WTC11 (cell line): ENCODE data around the gene TCN2. TPM values are rescaled to one million over a fixed set of nuclear protein-coding genes. Genes with fewer than 3 reads are reported as not detected.

Experiments
- ATAC-seq: fragments of 200-7000 bp; cut with Tn5 transposase; 2 replicates; pipeline ENCODE4 v1.10.0; 2021; ENCODE audit warnings: mild to moderate bottlenecking, moderate library complexity
- CTCF ChIA-PET: fragments of 300-600 bp; sonication (Branson Sonifier 250); formaldehyde crosslinking; loops from one replicate; lab custom pipeline; 2021; ENCODE audit warnings: antibody characterized with exemption; lab: Charles Lee
- POLR2A ChIA-PET: fragments of 350-600 bp; sonication (Branson Sonifier 250); formaldehyde crosslinking; loops from one replicate; lab custom pipeline; 2021; ENCODE audit warnings: antibody characterized with exemption; lab: Charles Lee
- DNase-seq: peaks from one replicate; pipeline ENCODE4 v3.0.0; 2021; ENCODE audit warnings: low spot score
- H3K27ac Mint-ChIP-seq: 2 replicates; pipeline ENCODE4 v1.8.0; 2021; ENCODE audit warnings: mixed read lengths
- H3K27me3 Mint-ChIP-seq: 2 replicates; pipeline ENCODE4 v1.8.0; 2021; ENCODE audit warnings: low read depth, mild to moderate bottlenecking, moderate library complexity, mixed read lengths
- H3K36me3 Mint-ChIP-seq: 2 replicates; pipeline ENCODE4 v1.8.0; 2021; ENCODE audit warnings: mixed read lengths
- H3K4me1 Mint-ChIP-seq: 2 replicates; pipeline ENCODE4 v1.8.0; 2022; ENCODE audit warnings: mixed read lengths
- H3K4me3 Mint-ChIP-seq: 2 replicates; pipeline ENCODE4 v1.8.0; 2021; ENCODE audit warnings: mild to moderate bottlenecking, moderate library complexity, mixed read lengths
- H3K9me3 Mint-ChIP-seq: 2 replicates; pipeline ENCODE4 v1.8.0; 2021; ENCODE audit warnings: mixed read lengths
- CBFB ChIP-seq: sonication (generic); formaldehyde crosslinking; IDR thresholded peaks from 2 replicates; pipeline ENCODE4 v1.8.1; 2022; ENCODE audit warnings: mild to moderate bottlenecking, low read depth, missing genetic modification reagents
- GRHL2 ChIP-seq: fragments of 250-450 bp; sonication (Bioruptor Pico); IDR thresholded peaks from 2 replicates; pipeline ENCODE4 v1.8.0; 2022; ENCODE audit warnings: mild to moderate bottlenecking, moderate library complexity; ENCODE audit not compliant: insufficient replicate concordance, severe bottlenecking
- JUN ChIP-seq: sonication (generic); formaldehyde crosslinking; IDR thresholded peaks from 2 replicates; pipeline ENCODE4 v1.8.0; 2023; ENCODE audit warnings: mild to moderate bottlenecking, missing genetic modification reagents
- TEAD4 ChIP-seq: sonication (generic); formaldehyde crosslinking; IDR thresholded peaks from 2 replicates; pipeline ENCODE4 v1.8.0; 2022; ENCODE audit warnings: mild to moderate bottlenecking, missing genetic modification reagents
- ZBTB21 ChIP-seq: sonication (generic); formaldehyde crosslinking; IDR thresholded peaks from 2 replicates; pipeline ENCODE4 v1.8.1; 2023; ENCODE audit warnings: mild to moderate bottlenecking, missing genetic modification reagents, borderline replicate concordance
- ZNF121 ChIP-seq: sonication (generic); formaldehyde crosslinking; IDR thresholded peaks from 2 replicates; pipeline ENCODE4 v1.8.0; 2023; ENCODE audit warnings: missing genetic modification reagents
- ZNF263 ChIP-seq: sonication (generic); formaldehyde crosslinking; IDR thresholded peaks from 2 replicates; pipeline ENCODE4 v1.8.1; 2022; ENCODE audit warnings: low read depth, mild to moderate bottlenecking, moderate library complexity, missing genetic modification reagents
- ZNF396 ChIP-seq: fragments of 250-450 bp; sonication (Bioruptor Pico); IDR thresholded peaks from 2 replicates; pipeline ENCODE4 v1.8.0; 2021; ENCODE audit warnings: mild to moderate bottlenecking, moderate library complexity, borderline replicate concordance
- ZNF423 ChIP-seq: fragments of 250-450 bp; sonication (Bioruptor Pico); IDR thresholded peaks from 2 replicates; pipeline ENCODE4 v2.1.2; 2022; ENCODE audit warnings: mild to moderate bottlenecking, moderate library complexity
- total RNA-seq: library from RNA; stranded (reverse); gene quantifications from 3 replicates; pipeline ENCODE4 v1.2.3, GENCODE V29; 2021
- TF ChIP-seq, protein P1 (sequence below): sonication (generic); formaldehyde crosslinking; IDR thresholded peaks from 2 replicates; pipeline ENCODE4 v1.8.1; 2022; ENCODE audit warnings: mild to moderate bottlenecking, moderate library complexity, missing genetic modification reagents
- TF ChIP-seq, protein P2 (sequence below): sonication (generic); formaldehyde crosslinking; IDR thresholded peaks from 2 replicates; pipeline ENCODE4 v1.8.0; 2022; ENCODE audit warnings: mild to moderate bottlenecking, missing genetic modification reagents
- TF ChIP-seq, protein P3 (sequence below): fragments of 250-450 bp; sonication (Bioruptor Pico); IDR thresholded peaks from 2 replicates; pipeline ENCODE4 v1.9.0; 2021; ENCODE audit warnings: mild to moderate bottlenecking
- TF ChIP-seq, protein P4 (sequence below): fragments of 200-600 bp; IDR thresholded peaks from 2 replicates; pipeline ENCODE4 v1.8.0; 2022; ENCODE audit warnings: antibody characterized with exemption
- TF ChIP-seq, protein P5 (sequence below): sonication (generic); formaldehyde crosslinking; IDR thresholded peaks from 2 replicates; pipeline ENCODE4 v1.8.1; 2023; ENCODE audit warnings: mild to moderate bottlenecking, missing genetic modification reagents

Gene TCN2
- total RNA-seq, 1 experiment from 2014 or later: 39.0 TPM

DNA sequence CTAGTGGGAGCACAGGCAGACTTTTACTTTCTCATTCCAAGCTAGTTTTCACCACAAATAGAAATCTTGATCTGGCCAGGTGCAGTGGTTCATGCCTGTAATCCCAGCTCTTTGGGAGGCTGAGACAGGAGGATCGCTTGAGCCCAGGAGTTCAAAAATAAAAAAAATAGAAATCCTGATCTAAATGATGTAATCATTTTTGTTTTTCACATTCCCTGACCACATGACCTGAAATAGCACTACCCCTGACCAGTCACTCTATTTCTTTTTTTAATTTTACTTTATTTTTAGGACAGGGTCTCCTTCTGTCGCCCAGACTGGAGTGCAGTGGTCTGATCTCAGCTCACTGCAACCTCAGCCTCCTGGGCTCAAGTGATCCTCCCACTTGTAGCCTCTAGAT is 2.3 kb upstream of the TCN2 start (continued):
- TF ChIP-seq, protein P1, sequence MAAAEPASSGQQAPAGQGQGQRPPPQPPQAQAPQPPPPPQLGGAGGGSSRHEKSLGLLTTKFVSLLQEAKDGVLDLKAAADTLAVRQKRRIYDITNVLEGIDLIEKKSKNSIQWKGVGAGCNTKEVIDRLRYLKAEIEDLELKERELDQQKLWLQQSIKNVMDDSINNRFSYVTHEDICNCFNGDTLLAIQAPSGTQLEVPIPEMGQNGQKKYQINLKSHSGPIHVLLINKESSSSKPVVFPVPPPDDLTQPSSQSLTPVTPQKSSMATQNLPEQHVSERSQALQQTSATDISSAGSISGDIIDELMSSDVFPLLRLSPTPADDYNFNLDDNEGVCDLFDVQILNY (CRISPR knock-in tag): no peak
- TF ChIP-seq, protein P2, sequence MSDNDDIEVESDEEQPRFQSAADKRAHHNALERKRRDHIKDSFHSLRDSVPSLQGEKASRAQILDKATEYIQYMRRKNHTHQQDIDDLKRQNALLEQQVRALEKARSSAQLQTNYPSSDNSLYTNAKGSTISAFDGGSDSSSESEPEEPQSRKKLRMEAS (CRISPR knock-in tag): no peak
- TF ChIP-seq, protein P3, sequence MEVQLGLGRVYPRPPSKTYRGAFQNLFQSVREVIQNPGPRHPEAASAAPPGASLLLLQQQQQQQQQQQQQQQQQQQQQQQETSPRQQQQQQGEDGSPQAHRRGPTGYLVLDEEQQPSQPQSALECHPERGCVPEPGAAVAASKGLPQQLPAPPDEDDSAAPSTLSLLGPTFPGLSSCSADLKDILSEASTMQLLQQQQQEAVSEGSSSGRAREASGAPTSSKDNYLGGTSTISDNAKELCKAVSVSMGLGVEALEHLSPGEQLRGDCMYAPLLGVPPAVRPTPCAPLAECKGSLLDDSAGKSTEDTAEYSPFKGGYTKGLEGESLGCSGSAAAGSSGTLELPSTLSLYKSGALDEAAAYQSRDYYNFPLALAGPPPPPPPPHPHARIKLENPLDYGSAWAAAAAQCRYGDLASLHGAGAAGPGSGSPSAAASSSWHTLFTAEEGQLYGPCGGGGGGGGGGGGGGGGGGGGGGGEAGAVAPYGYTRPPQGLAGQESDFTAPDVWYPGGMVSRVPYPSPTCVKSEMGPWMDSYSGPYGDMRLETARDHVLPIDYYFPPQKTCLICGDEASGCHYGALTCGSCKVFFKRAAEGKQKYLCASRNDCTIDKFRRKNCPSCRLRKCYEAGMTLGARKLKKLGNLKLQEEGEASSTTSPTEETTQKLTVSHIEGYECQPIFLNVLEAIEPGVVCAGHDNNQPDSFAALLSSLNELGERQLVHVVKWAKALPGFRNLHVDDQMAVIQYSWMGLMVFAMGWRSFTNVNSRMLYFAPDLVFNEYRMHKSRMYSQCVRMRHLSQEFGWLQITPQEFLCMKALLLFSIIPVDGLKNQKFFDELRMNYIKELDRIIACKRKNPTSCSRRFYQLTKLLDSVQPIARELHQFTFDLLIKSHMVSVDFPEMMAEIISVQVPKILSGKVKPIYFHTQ (CRISPR knock-in tag): no peak
- TF ChIP-seq GRHL2 (CRISPR knock-in tag) (no peak), TEAD4 (CRISPR knock-in tag) (no peak), CBFB (CRISPR knock-in tag) (no peak)

DNA sequence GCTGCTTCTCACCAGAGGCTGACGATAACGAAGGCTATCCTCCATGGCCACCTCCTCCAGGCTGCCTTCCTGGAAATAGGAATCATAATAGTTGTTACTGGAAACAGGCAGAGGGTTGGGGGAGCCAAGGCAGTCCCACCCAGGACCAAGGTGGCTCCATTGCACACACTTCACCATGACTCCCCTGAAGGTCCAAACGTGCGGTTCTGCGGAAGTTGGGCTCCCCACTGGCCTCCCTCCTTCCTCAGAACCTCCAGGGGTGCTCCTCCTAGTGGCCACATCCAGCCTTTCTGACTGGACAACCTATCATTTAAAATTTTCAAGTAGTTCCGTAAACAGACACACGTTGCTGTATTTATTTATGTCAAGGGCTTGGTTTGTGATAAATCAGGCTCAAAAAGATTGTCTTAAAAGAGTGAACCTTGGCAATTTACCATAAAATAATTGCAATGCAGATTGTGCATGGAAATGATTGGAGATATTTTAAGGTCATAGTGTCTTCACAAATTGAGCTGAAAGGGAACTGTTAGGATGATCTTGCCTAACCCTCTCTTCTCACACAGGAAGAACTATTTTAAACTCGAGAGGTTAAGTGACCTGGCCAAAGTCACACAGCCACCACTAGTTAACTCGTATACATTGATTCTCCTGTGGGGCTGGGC is 1.4 kb upstream of the TCN2 start:
- ChIA-PET POLR2A (interaction anchor here (0.6 to 1.4 kb wide), 5 partner anchors 8 to 181 kb away, joined by 3 to 5 read pairs (median 3); partner anchors contain the start of genes PES1 and SLC35E4), CTCF (interaction anchor here (0.7 to 4.0 kb wide), 25 partner anchors 8 to 667 kb away, joined by 3 to 43 read pairs (median 5); partner anchors contain the start of genes DUSP18, GAL3ST1, OSBP2 and PES1)
- Mint-ChIP-seq H3K36me3 (peaks cover 7% of the 10 kb centered on the region; the same call in 1 of the 2 replicates), H3K27ac (peak overlapping the region; percentile 99), H3K4me1 (peaks cover 40% of the 10 kb centered on the region), H3K4me3 (peak overlapping the region; percentile 81), H3K27me3 (no peaks in the 10 kb centered on the region), H3K9me3 (peaks cover 3% of the 10 kb centered on the region; the same call in 1 of the 2 replicates)
- DNase-seq: peak; percentile 59
- no peak for TF ChIP-seq ZNF396
- TF ChIP-seq, protein P4, sequence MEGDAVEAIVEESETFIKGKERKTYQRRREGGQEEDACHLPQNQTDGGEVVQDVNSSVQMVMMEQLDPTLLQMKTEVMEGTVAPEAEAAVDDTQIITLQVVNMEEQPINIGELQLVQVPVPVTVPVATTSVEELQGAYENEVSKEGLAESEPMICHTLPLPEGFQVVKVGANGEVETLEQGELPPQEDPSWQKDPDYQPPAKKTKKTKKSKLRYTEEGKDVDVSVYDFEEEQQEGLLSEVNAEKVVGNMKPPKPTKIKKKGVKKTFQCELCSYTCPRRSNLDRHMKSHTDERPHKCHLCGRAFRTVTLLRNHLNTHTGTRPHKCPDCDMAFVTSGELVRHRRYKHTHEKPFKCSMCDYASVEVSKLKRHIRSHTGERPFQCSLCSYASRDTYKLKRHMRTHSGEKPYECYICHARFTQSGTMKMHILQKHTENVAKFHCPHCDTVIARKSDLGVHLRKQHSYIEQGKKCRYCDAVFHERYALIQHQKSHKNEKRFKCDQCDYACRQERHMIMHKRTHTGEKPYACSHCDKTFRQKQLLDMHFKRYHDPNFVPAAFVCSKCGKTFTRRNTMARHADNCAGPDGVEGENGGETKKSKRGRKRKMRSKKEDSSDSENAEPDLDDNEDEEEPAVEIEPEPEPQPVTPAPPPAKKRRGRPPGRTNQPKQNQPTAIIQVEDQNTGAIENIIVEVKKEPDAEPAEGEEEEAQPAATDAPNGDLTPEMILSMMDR: peak; percentile 66
- TF ChIP-seq ZBTB21 (CRISPR knock-in tag): no peak
- TF ChIP-seq JUN (CRISPR knock-in tag): no peak
- no peak for TF ChIP-seq ZNF263 (CRISPR knock-in tag)
- no peak for TF ChIP-seq ZNF423 (CRISPR knock-in tag)
- ATAC-seq: peak; percentile 7; the same call in 1 of the 2 replicates

DNA sequence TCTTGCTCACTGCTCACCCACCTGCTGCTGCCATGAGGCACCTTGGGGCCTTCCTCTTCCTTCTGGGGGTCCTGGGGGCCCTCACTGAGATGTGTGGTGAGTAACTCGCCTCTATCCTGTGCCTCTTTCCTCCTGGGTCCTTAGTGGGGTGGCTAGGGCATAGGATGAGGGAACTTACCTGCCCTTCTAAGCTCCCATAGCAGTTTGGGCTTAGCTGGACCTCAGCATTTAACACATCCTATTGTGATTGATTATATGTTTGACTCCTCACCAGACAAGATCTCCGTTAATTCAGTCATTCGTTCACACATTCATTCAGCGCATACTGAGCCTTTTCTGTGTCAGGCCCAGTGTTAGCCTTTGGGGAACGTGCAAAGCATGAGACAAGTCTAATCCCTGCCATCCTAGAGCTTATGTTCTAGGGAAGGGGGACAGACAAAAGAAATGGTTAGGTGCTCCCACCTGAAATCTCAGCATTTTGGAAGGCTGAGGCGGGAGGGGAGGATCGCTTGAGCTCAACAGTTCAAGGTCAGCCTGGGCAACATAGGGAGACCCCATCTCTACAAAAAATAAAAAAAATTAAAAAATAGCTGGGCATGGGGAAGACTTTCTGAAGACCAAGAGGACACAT is 441 bp downstream of the TCN2 start:
- POLR2A ChIA-PET: interaction anchor here (1.0 to 1.5 kb wide), 3 partner anchors 20 to 147 kb away, joined by 3 read pairs; no protein-coding TSS in a partner anchor
- ATAC-seq (no peak), DNase-seq (no peak)
- CTCF ChIA-PET: interaction anchor here (0.6 to 4.0 kb wide), 19 partner anchors 10 to 872 kb away, joined by 3 to 43 read pairs (median 4); partner anchors contain the start of genes DUSP18, PLA2G3, SLC35E4 and SMTN
- Mint-ChIP-seq H3K27ac (peak overlapping the region; percentile 35), H3K36me3 (peaks cover 20% of the 10 kb centered on the region), H3K9me3 (no peaks in the 10 kb centered on the region), H3K4me1 (peaks cover 40% of the 10 kb centered on the region), H3K4me3 (peak overlapping the region; percentile 81), H3K27me3 (no peaks in the 10 kb centered on the region)
- TF ChIP-seq, protein P5, sequence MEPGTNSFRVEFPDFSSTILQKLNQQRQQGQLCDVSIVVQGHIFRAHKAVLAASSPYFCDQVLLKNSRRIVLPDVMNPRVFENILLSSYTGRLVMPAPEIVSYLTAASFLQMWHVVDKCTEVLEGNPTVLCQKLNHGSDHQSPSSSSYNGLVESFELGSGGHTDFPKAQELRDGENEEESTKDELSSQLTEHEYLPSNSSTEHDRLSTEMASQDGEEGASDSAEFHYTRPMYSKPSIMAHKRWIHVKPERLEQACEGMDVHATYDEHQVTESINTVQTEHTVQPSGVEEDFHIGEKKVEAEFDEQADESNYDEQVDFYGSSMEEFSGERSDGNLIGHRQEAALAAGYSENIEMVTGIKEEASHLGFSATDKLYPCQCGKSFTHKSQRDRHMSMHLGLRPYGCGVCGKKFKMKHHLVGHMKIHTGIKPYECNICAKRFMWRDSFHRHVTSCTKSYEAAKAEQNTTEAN (CRISPR knock-in tag): no peak
- TF ChIP-seq ZNF121 (CRISPR knock-in tag): peak; percentile 56; the same call in 1 of the 2 replicates
